Measurements from ENCODE around the gene TACC2.

TACC2 gene

GRCh38 chr10:122172361-122173008, 183.5 kb downstream of the TACC2 start:
- no peaks in the 10 kb centered on the region for H3K9me3 ChIP-seq (ENCODE audit: control insufficient read depth, low read length)
- H3K4me1 ChIP-seq (ENCODE audit: control insufficient read depth, insufficient read depth, low read length, poor library complexity, severe bottlenecking): peaks cover 27% of the 10 kb centered on the region
- 75 to 81% methylated on average over 10 to 12 of the region's 12 CpGs for WGBS, 2 experiments (ENCODE audit: insufficient coverage in 2 of 2)
- H3K4me3 ChIP-seq (ENCODE audit: extremely low read depth, insufficient read depth, low read length, poor library complexity, severe bottlenecking): no peak overlapping the region
- peak overlapping the region; percentile 49 for H3K27ac ChIP-seq (ENCODE audit: low read depth, low read length, severe bottlenecking)
- no peaks in the 10 kb centered on the region for H3K36me3 ChIP-seq (ENCODE audit: control insufficient read depth, insufficient read depth, low read length)

GRCh38 chr10:122173337-122173736, 184.4 kb downstream of the TACC2 start:
- 92% methylated on average over 5 to 7 of the region's 7 CpGs for WGBS, 2 experiments (ENCODE audit: insufficient coverage in 2 of 2)

GRCh38 chr10:122173766-122174435, 184.9 kb downstream of the TACC2 start:
- Histone ChIP-seq H3K36me3 (ENCODE audit: control insufficient read depth, insufficient read depth, low read length) (no peaks in the 10 kb centered on the region), H3K4me3 (ENCODE audit: extremely low read depth, insufficient read depth, low read length, poor library complexity, severe bottlenecking) (no peak overlapping the region), H3K9me3 (ENCODE audit: control insufficient read depth, low read length) (no peaks in the 10 kb centered on the region), H3K27ac (ENCODE audit: low read depth, low read length, severe bottlenecking) (no peak overlapping the region), H3K4me1 (ENCODE audit: control insufficient read depth, insufficient read depth, low read length, poor library complexity, severe bottlenecking) (peaks cover 27% of the 10 kb centered on the region)
- 89 to 95% methylated on average over 7 to 8 of the region's 8 CpGs for WGBS, 2 experiments (ENCODE audit: insufficient coverage in 2 of 2)

More at GRCh38 chr10:122173337-122173736, 184.4 kb downstream of the TACC2 start:
- Histone ChIP-seq H3K9me3 (ENCODE audit: control insufficient read depth, low read length) (no peaks in the 10 kb centered on the region), H3K36me3 (ENCODE audit: control insufficient read depth, insufficient read depth, low read length) (no peaks in the 10 kb centered on the region), H3K4me3 (ENCODE audit: extremely low read depth, insufficient read depth, low read length, poor library complexity, severe bottlenecking) (no peak overlapping the region), H3K27ac (ENCODE audit: low read depth, low read length, severe bottlenecking) (no peak overlapping the region), H3K4me1 (ENCODE audit: control insufficient read depth, insufficient read depth, low read length, poor library complexity, severe bottlenecking) (peaks cover 27% of the 10 kb centered on the region)

GRCh38 chr10:122176232-122177213, 187.6 kb downstream of the TACC2 start:
- Histone ChIP-seq H3K9me3 (ENCODE audit: control insufficient read depth, low read length) (no peaks in the 10 kb centered on the region), H3K4me1 (ENCODE audit: control insufficient read depth, insufficient read depth, low read length, poor library complexity, severe bottlenecking) (peaks cover 16% of the 10 kb centered on the region), H3K4me3 (ENCODE audit: extremely low read depth, insufficient read depth, low read length, poor library complexity, severe bottlenecking) (no peak overlapping the region), H3K27ac (ENCODE audit: low read depth, low read length, severe bottlenecking) (no peak overlapping the region), H3K36me3 (ENCODE audit: control insufficient read depth, insufficient read depth, low read length) (no peaks in the 10 kb centered on the region)
- WGBS, 2 experiments (ENCODE audit: insufficient coverage in 2 of 2): 60 to 64% methylated on average over 2 to 3 of the region's 4 CpGs

- H3K4me1 ChIP-seq (ENCODE audit: control insufficient read depth, insufficient read depth, low read length, poor library complexity, severe bottlenecking): peaks cover 9% of the 10 kb centered on the region
- no peak overlapping the region for H3K4me3 ChIP-seq (ENCODE audit: extremely low read depth, insufficient read depth, low read length, poor library complexity, severe bottlenecking)
- no peaks in the 10 kb centered on the region for H3K9me3 ChIP-seq (ENCODE audit: control insufficient read depth, low read length)
- WGBS, 2 experiments (ENCODE audit: insufficient coverage in 2 of 2): 80 to 100% methylated on average over 2 to 3 of the region's 3 CpGs
- H3K36me3 ChIP-seq (ENCODE audit: control insufficient read depth, insufficient read depth, low read length): no peaks in the 10 kb centered on the region
- H3K27ac ChIP-seq (ENCODE audit: low read depth, low read length, severe bottlenecking): no peak overlapping the region
Measured at GRCh38 chr10:122178655-122179054, 189.7 kb downstream of the TACC2 start.

- H3K4me3 ChIP-seq (ENCODE audit: extremely low read depth, insufficient read depth, low read length, poor library complexity, severe bottlenecking): no peak overlapping the region
- no peaks in the 10 kb centered on the region for H3K9me3 ChIP-seq (ENCODE audit: control insufficient read depth, low read length)
- 100% methylated on average over 2 to 3 of the region's 5 CpGs for WGBS, 2 experiments (ENCODE audit: insufficient coverage in 2 of 2)
- no peaks in the 10 kb centered on the region for H3K36me3 ChIP-seq (ENCODE audit: control insufficient read depth, insufficient read depth, low read length)
- peaks cover 11% of the 10 kb centered on the region for H3K4me1 ChIP-seq (ENCODE audit: control insufficient read depth, insufficient read depth, low read length, poor library complexity, severe bottlenecking)
- no peak overlapping the region for H3K27ac ChIP-seq (ENCODE audit: low read depth, low read length, severe bottlenecking)
Measured at GRCh38 chr10:122181041-122181732, 192.2 kb downstream of the TACC2 start.

GRCh38 chr10:122181876-122182275, 192.9 kb downstream of the TACC2 start:
- no peak overlapping the region for H3K4me3 ChIP-seq (ENCODE audit: extremely low read depth, insufficient read depth, low read length, poor library complexity, severe bottlenecking)
- 46 to 63% methylated on average over 3 to 4 of the region's 4 CpGs for WGBS, 2 experiments (ENCODE audit: insufficient coverage in 2 of 2)

GRCh38 chr10:122182308-122182707, 193.3 kb downstream of the TACC2 start:
- no peaks in the 10 kb centered on the region for H3K36me3 ChIP-seq (ENCODE audit: control insufficient read depth, insufficient read depth, low read length)
- H3K4me1 ChIP-seq (ENCODE audit: control insufficient read depth, insufficient read depth, low read length, poor library complexity, severe bottlenecking): peaks cover 7% of the 10 kb centered on the region
- no peak overlapping the region for H3K27ac ChIP-seq (ENCODE audit: low read depth, low read length, severe bottlenecking)
- H3K4me3 ChIP-seq (ENCODE audit: extremely low read depth, insufficient read depth, low read length, poor library complexity, severe bottlenecking): no peak overlapping the region
- WGBS, 2 experiments (ENCODE audit: insufficient coverage in 2 of 2): 54 to 72% methylated on average over 5 to 6 of the region's 6 CpGs
- no peaks in the 10 kb centered on the region for H3K9me3 ChIP-seq (ENCODE audit: control insufficient read depth, low read length)

More at GRCh38 chr10:122181876-122182275, 192.9 kb downstream of the TACC2 start:
- H3K27ac ChIP-seq (ENCODE audit: low read depth, low read length, severe bottlenecking): no peak overlapping the region
- peaks cover 7% of the 10 kb centered on the region for H3K4me1 ChIP-seq (ENCODE audit: control insufficient read depth, insufficient read depth, low read length, poor library complexity, severe bottlenecking)
- no peaks in the 10 kb centered on the region for H3K36me3 ChIP-seq (ENCODE audit: control insufficient read depth, insufficient read depth, low read length)
- no peaks in the 10 kb centered on the region for H3K9me3 ChIP-seq (ENCODE audit: control insufficient read depth, low read length)

GRCh38 chr10:122184254-122184653, 195.3 kb downstream of the TACC2 start:
- Histone ChIP-seq H3K27ac (ENCODE audit: low read depth, low read length, severe bottlenecking) (no peak overlapping the region), H3K36me3 (ENCODE audit: control insufficient read depth, insufficient read depth, low read length) (no peaks in the 10 kb centered on the region), H3K4me1 (ENCODE audit: control insufficient read depth, insufficient read depth, low read length, poor library complexity, severe bottlenecking) (peaks cover 7% of the 10 kb centered on the region), H3K9me3 (ENCODE audit: control insufficient read depth, low read length) (no peaks in the 10 kb centered on the region), H3K4me3 (ENCODE audit: extremely low read depth, insufficient read depth, low read length, poor library complexity, severe bottlenecking) (no peak overlapping the region)
- 90 to 100% methylated on average over 2 to 3 of the region's 6 CpGs for WGBS, 2 experiments (ENCODE audit: insufficient coverage in 2 of 2)

- Histone ChIP-seq H3K36me3 (ENCODE audit: control insufficient read depth, insufficient read depth, low read length) (no peaks in the 10 kb centered on the region), H3K4me1 (ENCODE audit: control insufficient read depth, insufficient read depth, low read length, poor library complexity, severe bottlenecking) (peaks cover 7% of the 10 kb centered on the region), H3K4me3 (ENCODE audit: extremely low read depth, insufficient read depth, low read length, poor library complexity, severe bottlenecking) (no peak overlapping the region), H3K27ac (ENCODE audit: low read depth, low read length, severe bottlenecking) (no peak overlapping the region), H3K9me3 (ENCODE audit: control insufficient read depth, low read length) (no peaks in the 10 kb centered on the region)
- 93 to 100% methylated on average over 2 to 4 of the region's 4 CpGs for WGBS, 2 experiments (ENCODE audit: insufficient coverage in 2 of 2)
Measured at GRCh38 chr10:122185643-122186042, 196.7 kb downstream of the TACC2 start.

Data from mesodermal cell (in vitro differentiated cells).